Hematopoietic multipotent progenitor cell treated with erythropoietin and hydrocortisone succinate and interleukin-3 and kit ligand, for 15 days (in vitro differentiated cells): ENCODE data around the gene SLC17A6.

Experiments
- DNase-seq: peaks from one replicate; pipeline ENCODE4 v3.0.0-alpha.2; 2015; ENCODE audit warnings: low spot score

SLC17A6 gene

GRCh38 chr11:22337596-22338485, at the start of gene SLC17A6:
SLC17A6 (plus strand) TSS chr11:22338381; CDS start chr11:22338534, 153 bp downstream.
- no peak for DNase-seq

DNA sequence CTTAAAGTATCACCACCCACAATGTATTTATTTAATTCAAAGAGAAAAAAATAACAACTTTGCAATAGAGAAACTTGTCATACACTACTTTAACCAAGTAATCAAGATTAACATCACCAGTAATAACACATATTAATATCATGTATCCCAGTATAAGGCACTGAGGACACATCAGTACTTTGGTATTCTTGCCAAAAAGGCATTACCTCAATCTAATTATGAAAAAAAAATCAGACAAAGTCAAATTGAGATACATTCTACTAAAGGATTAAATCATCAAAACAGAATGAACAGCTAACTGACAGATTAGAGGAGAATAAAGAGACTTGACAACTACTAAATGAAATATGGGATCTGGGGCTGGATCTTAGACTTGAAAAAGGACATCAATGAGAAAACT, 35.8 kb upstream of the SLC17A6 start:
- DNase-seq, result no peak

GRCh38 chr11:22304337-22304961, 33.7 kb upstream of the SLC17A6 start:
- peak; percentile 42 for DNase-seq

GRCh38 chr11:22317656-22318055, 20.5 kb upstream of the SLC17A6 start:
- no peak for DNase-seq

GRCh38 chr11:22331771-22332170, 6.4 kb upstream of the SLC17A6 start:
- DNase-seq, result no peak

DNA sequence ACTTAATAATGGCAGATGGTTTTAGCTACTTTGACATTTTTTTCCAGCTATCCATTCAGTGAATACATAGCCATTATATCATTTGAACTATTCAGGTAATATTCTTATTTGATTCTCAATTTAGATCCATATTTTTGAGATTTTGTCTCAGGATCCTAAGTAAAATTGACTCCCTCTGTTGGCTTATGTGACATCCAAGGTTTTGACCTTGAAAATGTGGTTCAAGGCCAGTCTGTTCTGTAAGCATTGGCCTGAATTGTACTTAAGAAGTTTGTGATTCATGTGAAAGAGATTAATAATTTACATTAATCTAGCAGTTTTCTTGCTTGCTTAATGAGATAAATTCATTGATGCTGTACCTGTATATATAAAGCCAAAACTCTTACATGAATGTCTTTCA, 1.6 kb upstream of the SLC17A6 start:
- no peak for DNase-seq

DNA sequence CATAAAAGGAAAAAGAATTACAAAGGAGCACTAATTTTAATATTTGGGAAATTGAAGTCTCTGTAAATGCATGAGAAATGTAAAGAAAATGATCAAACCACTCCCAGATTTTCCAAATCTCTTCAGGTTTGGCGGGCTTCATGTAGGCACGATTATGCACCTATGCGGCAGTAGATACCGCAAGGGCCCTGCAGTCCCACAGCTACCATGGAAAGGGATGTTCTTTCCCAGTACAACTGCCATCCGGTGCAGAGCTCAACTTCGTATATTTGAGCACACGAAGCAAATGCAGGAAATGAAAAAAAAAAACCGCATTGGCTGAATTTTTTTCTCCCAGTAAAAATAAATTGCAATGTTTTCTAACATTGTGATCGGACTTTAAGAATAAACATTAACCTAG, 1.4 kb downstream of the SLC17A6 start:
- DNase-seq, result no peak

- no peak for DNase-seq
Observed at GRCh38 chr11:22340235-22340634, 2.1 kb downstream of the SLC17A6 start.

GRCh38 chr11:22340701-22341587, 2.8 kb downstream of the SLC17A6 start:
- DNase-seq, result no peak

- no peak for DNase-seq
Observed at GRCh38 chr11:22341588-22341931, 3.4 kb downstream of the SLC17A6 start.

DNA sequence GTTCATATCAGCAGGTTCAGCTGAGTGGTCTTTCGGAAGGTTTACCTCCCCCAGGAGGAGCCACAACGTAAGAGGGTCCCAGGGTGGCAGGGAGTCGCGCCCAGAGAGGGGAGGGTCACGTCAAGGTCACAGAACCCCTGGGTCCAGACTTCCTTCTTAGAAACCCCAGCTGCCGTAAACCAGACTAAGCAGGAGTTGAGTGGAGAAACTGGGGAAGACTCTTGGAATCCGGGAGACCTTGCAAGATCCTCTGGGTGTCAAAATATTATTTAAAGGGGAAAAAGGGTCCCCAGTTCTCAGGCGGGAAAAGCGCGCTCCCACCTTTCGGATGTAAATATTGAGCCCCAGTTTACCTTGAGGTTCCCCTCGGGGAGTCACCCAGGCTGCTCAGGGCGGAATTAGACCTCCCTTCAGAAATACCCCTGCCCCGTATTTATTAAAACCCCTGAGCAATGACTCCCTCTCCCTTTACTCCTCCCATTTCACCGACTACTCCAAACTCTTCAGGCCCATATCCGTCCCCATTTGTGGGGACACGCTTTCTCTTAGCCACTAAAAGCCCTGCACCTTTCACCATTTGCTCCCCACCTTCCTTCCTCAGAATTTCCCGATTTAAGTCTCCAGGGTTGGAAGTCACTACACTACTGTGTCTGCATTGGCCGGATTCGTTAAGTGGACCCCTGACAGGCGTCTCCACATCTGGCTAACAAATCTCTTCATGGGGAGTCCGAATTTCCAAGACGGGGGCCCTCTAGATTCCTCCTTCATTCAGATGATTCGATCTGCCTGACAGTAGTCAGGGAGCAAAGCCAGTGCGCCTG, 4.2 kb downstream of the SLC17A6 start:
- no peak for DNase-seq

GRCh38 chr11:22343032-22343324, 4.8 kb downstream of the SLC17A6 start:
- DNase-seq, result no peak

- no peak for DNase-seq
Observed at GRCh38 chr11:22343371-22344032, 5.3 kb downstream of the SLC17A6 start.

DNA sequence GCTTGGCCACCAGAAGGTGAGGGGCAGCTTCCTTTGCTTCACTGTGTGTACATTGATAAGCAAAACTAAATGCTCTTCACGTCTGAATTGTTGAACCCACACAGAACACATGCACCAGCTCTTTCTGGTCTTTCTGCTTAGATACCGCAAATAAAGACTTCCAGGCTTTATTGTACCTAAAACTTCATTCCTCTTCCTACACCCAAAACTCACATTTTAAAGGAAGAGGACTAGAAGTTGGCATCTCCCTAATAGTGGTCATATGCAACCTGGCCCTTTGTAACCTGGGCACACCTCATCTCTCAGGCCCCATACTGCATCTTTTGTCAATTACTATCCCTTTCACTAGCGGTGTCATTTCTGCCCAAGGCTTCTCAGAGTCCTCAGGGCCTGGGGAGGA, 5.9 kb downstream of the SLC17A6 start:
- no peak for DNase-seq

GRCh38 chr11:22346282-22346681, 8.1 kb downstream of the SLC17A6 start:
- no peak for DNase-seq

GRCh38 chr11:22347857-22348487, 9.8 kb downstream of the SLC17A6 start:
- DNase-seq, result no peak

- DNase-seq, result no peak
Observed at GRCh38 chr11:22349491-22349890, 11.3 kb downstream of the SLC17A6 start.

DNA sequence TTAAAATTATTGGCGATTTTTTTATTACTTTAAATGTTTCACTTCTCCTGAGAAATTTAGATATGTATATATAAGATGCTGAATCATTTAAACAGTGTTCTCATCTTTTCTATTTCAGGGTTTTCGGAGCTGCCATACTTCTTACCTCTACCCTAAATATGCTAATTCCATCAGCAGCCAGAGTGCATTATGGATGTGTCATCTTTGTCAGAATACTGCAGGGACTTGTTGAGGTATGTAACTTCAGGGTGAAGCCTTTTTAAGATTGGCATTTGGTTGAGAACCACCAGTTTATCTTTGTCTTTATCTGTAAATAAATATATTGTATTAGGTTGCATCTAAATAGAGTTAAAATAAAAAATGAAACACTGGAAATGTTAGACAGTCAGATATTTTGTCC, 21.1 kb downstream of the SLC17A6 start:
- no peak for DNase-seq

- DNase-seq, result no peak
Observed at GRCh38 chr11:22371160-22371559, 33.0 kb downstream of the SLC17A6 start.

GRCh38 chr11:22387126-22387525, 48.9 kb downstream of the SLC17A6 start:
- no peak for DNase-seq
